Islet of Langerhans (tissue), 1 donor: ENCODE data around the gene NTMT2.
"Not testable (repeated sequence)": the region's sequence is repeated elsewhere in the genome, so short reads cannot be mapped to it uniquely, and the experiment has no call there.

Source experiments
- FAIRE-seq: peaks from one replicate; lab custom pipeline; 2011; peaks lifted over from hg19 to GRCh38; lab: Jason Lieb, UNC

Gene NTMT2

GRCh38 chr1:170157820-170158219 lies 12.1 kb downstream of the NTMT2 start:
- no peak for FAIRE-seq

GRCh38 chr1:170162459-170163246 lies 16.9 kb downstream of the NTMT2 start:
- FAIRE-seq, result no peak

- FAIRE-seq, result no peak
These were observed 18.5 kb downstream of the NTMT2 start for GRCh38 chr1:170164103-170164763.

GRCh38 chr1:170166518-170167180 lies 20.9 kb downstream of the NTMT2 start:
- FAIRE-seq, result no peak

- FAIRE-seq, result no peak
These were observed 22.5 kb downstream of the NTMT2 start for GRCh38 chr1:170168265-170168664.

- FAIRE-seq, result not testable (repeated sequence)
These were observed 24.8 kb downstream of the NTMT2 start for GRCh38 chr1:170170513-170170912.

GRCh38 chr1:170174395-170174794 lies 28.6 kb downstream of the NTMT2 start:
- FAIRE-seq, result no peak

- no peak for FAIRE-seq
These were observed 29.3 kb downstream of the NTMT2 start for GRCh38 chr1:170175041-170175440.

- no peak for FAIRE-seq
These were observed 29.7 kb downstream of the NTMT2 start for GRCh38 chr1:170175484-170175883.

- no peak for FAIRE-seq
These were observed 31.0 kb downstream of the NTMT2 start for GRCh38 chr1:170176772-170177171.

GRCh38 chr1:170182442-170182841 lies 36.7 kb downstream of the NTMT2 start:
- no peak for FAIRE-seq

GRCh38 chr1:170192546-170192945 lies 46.8 kb downstream of the NTMT2 start:
- FAIRE-seq, result no peak

- FAIRE-seq, result no peak
These were observed 48.7 kb downstream of the NTMT2 start for GRCh38 chr1:170194451-170194850.

- FAIRE-seq, result no peak
These were observed 50.9 kb downstream of the NTMT2 start for GRCh38 chr1:170196490-170197236.

GRCh38 chr1:170198090-170198489 lies 52.3 kb downstream of the NTMT2 start:
- FAIRE-seq, result no peak

GRCh38 chr1:170198584-170198983 lies 52.8 kb downstream of the NTMT2 start:
- FAIRE-seq, result no peak

- no peak for FAIRE-seq
These were observed 54.4 kb downstream of the NTMT2 start for GRCh38 chr1:170200161-170200560.

- FAIRE-seq, result no peak
These were observed 55.0 kb downstream of the NTMT2 start for GRCh38 chr1:170200621-170201397.

GRCh38 chr1:170203693-170204092 lies 57.9 kb downstream of the NTMT2 start:
- FAIRE-seq, result no peak

- no peak for FAIRE-seq
These were observed 58.4 kb downstream of the NTMT2 start for GRCh38 chr1:170204121-170204520.

- no peak for FAIRE-seq
These were observed 59.5 kb downstream of the NTMT2 start for GRCh38 chr1:170205301-170205700.

GRCh38 chr1:170209125-170209524 lies 63.4 kb downstream of the NTMT2 start:
- FAIRE-seq, result no peak
